Ishikawa (cell line): ENCODE results near the gene SLC7A14.

Experiments
- CEBPB ChIP-seq: IDR thresholded peaks from 2 replicates; pipeline ENCODE4 v1.6.1; 2012
- CREB1 ChIP-seq: IDR thresholded peaks from 2 replicates; pipeline ENCODE4 v1.6.1; 2012; ENCODE audit warnings: low read depth
- EGR1 ChIP-seq: IDR thresholded peaks from 2 replicates; pipeline ENCODE4 v1.6.1; 2012
- EP300 ChIP-seq: IDR thresholded peaks from 2 replicates; pipeline ENCODE4 v1.6.1; 2012; ENCODE audit warnings: borderline replicate concordance
- FOXM1 ChIP-seq: IDR thresholded peaks from 2 replicates; pipeline ENCODE4 v1.6.1; 2012; ENCODE audit warnings: low read depth, borderline replicate concordance
- MAX ChIP-seq: IDR thresholded peaks from 2 replicates; pipeline ENCODE4 v1.6.1; 2012
- NFIC ChIP-seq: IDR thresholded peaks from 2 replicates; pipeline ENCODE4 v1.6.1; 2012
- RAD21 ChIP-seq: IDR thresholded peaks from 2 replicates; pipeline ENCODE4 v1.6.1; 2012; ENCODE audit warnings: low read depth
- REST ChIP-seq: IDR thresholded peaks from 2 replicates; pipeline ENCODE4 v1.6.1; 2012; ENCODE audit warnings: low read depth, mild to moderate bottlenecking
- TAF1 ChIP-seq: IDR thresholded peaks from 2 replicates; pipeline ENCODE4 v1.6.1; 2012; ENCODE audit warnings: low read depth, mild to moderate bottlenecking
- TCF12 ChIP-seq: IDR thresholded peaks from 2 replicates; pipeline ENCODE4 v1.6.1; 2012; ENCODE audit warnings: low read depth
- TEAD4 ChIP-seq: IDR thresholded peaks from 2 replicates; pipeline ENCODE4 v1.6.1; 2012
- USF1 ChIP-seq: IDR thresholded peaks from 2 replicates; pipeline ENCODE4 v1.6.1; 2012
- YY1 ChIP-seq: IDR thresholded peaks from 2 replicates; pipeline ENCODE4 v1.6.1; 2012; ENCODE audit warnings: low read depth
- ZBTB7A ChIP-seq: IDR thresholded peaks from 2 replicates; pipeline ENCODE4 v1.6.1; 2012; ENCODE audit warnings: low read depth

Gene SLC7A14

GRCh38 chr3:170614214-170614966 is 28.5 kb upstream of the SLC7A14 start:
- TF ChIP-seq USF1 (no peak), CEBPB (peak; percentile 89), EP300 (no peak), REST (no peak; the same call in 1 of the 2 replicates)

GRCh38 chr3:170611751-170612150 is 25.9 kb upstream of the SLC7A14 start:
- TF ChIP-seq EP300 = no peak
- no peak for TF ChIP-seq EGR1
- no peak for TF ChIP-seq NFIC
- TF ChIP-seq TEAD4 = no peak
- TF ChIP-seq CREB1 = no peak
- TF ChIP-seq MAX = no peak
- TF ChIP-seq REST = no peak
- TF ChIP-seq TCF12 = no peak
- TF ChIP-seq CEBPB = no peak
- TF ChIP-seq YY1 = no peak
- TF ChIP-seq USF1 = no peak
- no peak for TF ChIP-seq TAF1
- no peak for TF ChIP-seq RAD21
- TF ChIP-seq ZBTB7A = no peak
- no peak for TF ChIP-seq FOXM1

GRCh38 chr3:170610321-170610884 is 24.5 kb upstream of the SLC7A14 start:
- TF ChIP-seq TEAD4 (no peak), USF1 (no peak), TAF1 (no peak), TCF12 (no peak), FOXM1 (no peak), CREB1 (no peak), CEBPB (no peak), ZBTB7A (no peak)

GRCh38 chr3:170608475-170608874 is 22.6 kb upstream of the SLC7A14 start:
- TF ChIP-seq TAF1 (no peak), YY1 (no peak), REST (no peak), CEBPB (no peak), FOXM1 (no peak), EP300 (no peak), MAX (no peak), TEAD4 (no peak), USF1 (no peak), EGR1 (no peak), TCF12 (no peak)
